SJCRH30 (cell line): Measurements from ENCODE around the gene COPG2. TPM values are rescaled to one million over a fixed set of nuclear protein-coding genes. Genes with fewer than 3 reads are reported as not detected.
A peak's percentile ranks its signal among the peaks of the same experiment; 100 is the strongest.
"Not testable (repeated sequence)": the region's sequence is repeated elsewhere in the genome, so short reads cannot be mapped to it uniquely, and the experiment has no call there.

Experiments used
- DNase-seq, 2 experiments: peaks; one replicate each; pipeline ENCODE4 v3.0.0-alpha.2; 2015 to 2020
- H3K27ac ChIP-seq: fragments of 250-450 bp; sonication (Bioruptor Pico); 2 replicates; pipeline ENCODE4 v1.5.1; 2020; ENCODE audit warnings: mild to moderate bottlenecking, moderate library complexity
- H3K27me3 ChIP-seq: fragments of 250-450 bp; sonication (Bioruptor Pico); 2 replicates; pipeline ENCODE4 v1.5.1; 2020; ENCODE audit warnings: mild to moderate bottlenecking, moderate library complexity
- H3K36me3 ChIP-seq: fragments of 250-450 bp; sonication (Bioruptor Pico); 2 replicates; pipeline ENCODE4 v1.5.1; 2020; ENCODE audit warnings: mild to moderate bottlenecking, moderate library complexity
- H3K4me1 ChIP-seq: fragments of 250-450 bp; sonication (Bioruptor Pico); 2 replicates; pipeline ENCODE4 v1.5.1; 2020; ENCODE audit warnings: mild to moderate bottlenecking, moderate library complexity
- H3K4me3 ChIP-seq: fragments of 250-450 bp; sonication (Bioruptor Pico); 2 replicates; pipeline ENCODE4 v1.5.1; 2020; ENCODE audit warnings: mild to moderate bottlenecking, moderate library complexity
- H3K9me3 ChIP-seq: fragments of 250-450 bp; sonication (Bioruptor Pico); replicated peaks from 2 replicates; pipeline ENCODE4 v1.5.1; 2020; ENCODE audit warnings: mild to moderate bottlenecking, moderate library complexity
- total RNA-seq: library from RNA; depleted of rRNA; stranded (reverse); fragments of >200 nt; shearing (Covaris generic); gene quantifications from 2 replicates; pipeline ENCODE4 v1.2.3, GENCODE V29; 2014

Gene COPG2
- total RNA-seq, 1 experiment from 2014 or later: 53.9 TPM

DNA sequence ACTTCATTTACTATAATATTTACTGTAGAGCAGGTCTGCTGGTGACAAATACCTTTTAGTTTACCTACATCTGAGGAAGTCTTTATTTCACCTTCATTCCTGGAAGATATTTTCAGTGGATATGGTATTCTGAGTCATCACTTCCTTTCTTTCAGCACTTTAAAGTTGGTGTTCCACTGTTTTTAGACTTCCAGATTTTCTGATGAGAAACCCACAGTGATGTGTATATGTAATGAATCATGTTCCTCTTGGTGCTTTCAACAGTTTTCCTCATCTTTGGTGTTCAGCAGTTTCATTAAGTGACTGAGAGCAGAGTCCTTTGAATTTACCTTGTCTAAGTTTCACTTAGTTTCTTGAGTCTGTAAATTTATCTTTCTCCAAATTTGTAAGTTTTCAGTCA is 36.4 kb downstream of the COPG2 start:
- Histone ChIP-seq H3K27ac (no peak overlapping the region), H3K9me3 (peaks cover 18% of the 10 kb centered on the region), H3K36me3 (peaks cover 5% of the 10 kb centered on the region; the same call in 1 of the 2 replicates), H3K4me1 (no peaks in the 10 kb centered on the region), H3K4me3 (no peak overlapping the region), H3K27me3 (no peaks in the 10 kb centered on the region)
- no peak for DNase-seq

DNA sequence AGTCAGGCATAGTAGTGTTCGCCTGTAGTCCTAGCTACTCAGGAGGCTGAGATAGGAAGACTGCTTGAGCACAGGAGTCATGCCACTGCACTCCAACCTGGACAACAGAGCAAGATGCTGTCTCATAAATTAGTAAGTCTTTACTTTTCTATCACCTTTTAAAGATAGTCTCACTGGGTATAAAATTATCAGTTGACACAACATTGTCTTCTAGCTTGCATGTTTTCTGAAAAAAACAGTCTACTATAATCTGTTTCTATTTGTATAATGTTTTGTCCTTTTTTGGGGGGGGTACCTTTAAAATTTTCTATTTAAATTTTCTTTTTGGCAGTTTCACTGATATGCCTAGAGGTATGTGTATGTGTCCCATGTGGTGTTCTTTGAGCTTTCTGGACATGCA is 39.6 kb downstream of the COPG2 start:
- Histone ChIP-seq H3K36me3 (peaks cover 16% of the 10 kb centered on the region; the same call in 1 of the 2 replicates), H3K4me1 (no peaks in the 10 kb centered on the region), H3K9me3 (peaks cover 13% of the 10 kb centered on the region), H3K27me3 (no peaks in the 10 kb centered on the region), H3K4me3 (no peak overlapping the region), H3K27ac (no peak overlapping the region)
- no peak for DNase-seq

DNA sequence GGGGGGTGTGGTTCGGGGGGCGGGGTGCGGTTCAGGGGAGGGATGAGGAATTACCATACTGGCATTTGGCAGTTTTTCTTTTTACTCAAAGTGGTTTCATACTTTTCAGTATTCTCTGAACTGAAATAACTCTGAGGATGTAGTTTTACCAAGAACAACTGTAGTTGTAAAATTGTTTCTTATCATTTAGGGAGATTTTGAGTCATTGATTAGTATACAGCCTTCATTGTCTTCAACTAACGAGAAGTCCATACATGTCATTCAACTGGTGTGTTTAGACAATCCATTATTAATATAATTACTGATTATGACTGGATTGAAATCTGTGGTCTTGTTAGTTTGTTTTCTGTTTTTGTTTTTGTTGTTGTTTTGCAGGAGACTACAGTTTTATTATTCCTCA is 40.8 kb downstream of the COPG2 start:
- H3K4me1 ChIP-seq: peaks cover 2% of the 10 kb centered on the region; the same call in 1 of the 2 replicates
- H3K27me3 ChIP-seq: no peaks in the 10 kb centered on the region
- no peak overlapping the region for H3K27ac ChIP-seq
- no peak for DNase-seq
- peaks cover 6% of the 10 kb centered on the region for H3K9me3 ChIP-seq
- H3K36me3 ChIP-seq: peaks cover 16% of the 10 kb centered on the region; the same call in 1 of the 2 replicates
- no peak overlapping the region for H3K4me3 ChIP-seq

DNA sequence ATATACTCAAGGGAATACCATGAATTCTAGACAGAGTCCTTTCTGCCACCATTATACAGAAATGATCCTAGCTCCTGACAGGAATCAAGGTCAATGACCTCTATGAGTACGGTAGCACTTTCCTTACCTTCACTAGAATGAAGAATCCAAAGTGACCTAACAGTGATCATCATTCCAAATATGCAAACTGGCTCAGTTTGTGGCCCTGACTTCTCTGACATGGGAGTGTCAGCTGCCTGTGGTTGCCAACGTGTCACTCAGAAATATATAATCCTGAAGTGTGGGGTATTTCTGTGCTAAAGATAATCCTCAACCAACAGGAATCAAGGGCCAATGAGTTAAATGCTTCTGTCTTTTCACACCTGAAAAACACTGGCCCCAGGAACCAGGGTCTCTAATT is 45.7 kb downstream of the COPG2 start:
- Histone ChIP-seq H3K36me3 (peaks cover 21% of the 10 kb centered on the region; the same call in 1 of the 2 replicates), H3K4me1 (peaks cover 2% of the 10 kb centered on the region; the same call in 1 of the 2 replicates), H3K27me3 (no peaks in the 10 kb centered on the region), H3K27ac (no peak overlapping the region), H3K4me3 (no peak overlapping the region), H3K9me3 (peaks cover 16% of the 10 kb centered on the region)
- peak; percentile 9 to 12 for DNase-seq

DNA sequence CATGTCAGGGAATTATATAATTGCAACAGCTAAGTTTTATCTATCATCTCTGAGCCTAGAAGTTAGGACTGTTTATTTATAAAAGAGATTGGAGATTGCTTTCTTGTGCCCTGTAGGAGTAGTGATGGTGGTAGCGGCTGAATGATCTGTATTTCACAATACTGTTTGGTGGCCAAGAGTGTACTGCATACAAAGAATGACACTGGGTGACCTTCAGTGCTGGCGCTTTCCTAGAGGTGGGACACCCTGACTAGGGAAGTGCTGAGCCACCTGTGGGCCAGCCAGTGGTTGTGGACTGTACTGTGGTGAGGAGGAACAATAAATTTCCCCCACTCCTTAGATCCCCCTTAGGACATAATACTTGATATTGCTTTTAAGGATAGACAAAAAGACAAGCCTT is 53.0 kb downstream of the COPG2 start:
- H3K9me3 ChIP-seq: 0 out of 2 replicates have a peak, but pooled peaks cover 4% of the 10 kb centered on the region
- no peaks in the 10 kb centered on the region for H3K4me1 ChIP-seq
- peaks cover 34% of the 10 kb centered on the region for H3K36me3 ChIP-seq
- H3K27ac ChIP-seq: no peak overlapping the region
- H3K27me3 ChIP-seq: no peaks in the 10 kb centered on the region
- DNase-seq: no peak
- H3K4me3 ChIP-seq: no peak overlapping the region

DNA sequence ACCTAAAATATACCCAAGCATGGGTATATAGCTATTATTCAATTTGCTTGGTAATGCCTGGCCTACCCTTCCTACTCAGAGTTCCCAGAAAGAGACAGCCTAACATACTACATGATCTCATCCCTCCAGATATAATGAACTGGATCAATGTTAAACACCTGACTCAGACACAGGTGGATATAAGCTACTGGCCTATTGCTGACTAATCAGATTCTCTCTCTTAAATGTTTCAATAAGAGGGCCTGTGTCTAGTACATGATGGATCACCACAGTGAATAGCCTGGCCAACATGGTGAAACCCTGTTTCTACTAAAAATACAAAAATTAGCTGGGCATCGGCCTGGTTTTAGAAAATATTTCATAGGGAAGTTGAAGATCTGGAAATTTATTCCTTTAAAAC is 54.1 kb downstream of the COPG2 start:
- 0 out of 2 replicates have a peak, but pooled peaks cover 4% of the 10 kb centered on the region for H3K9me3 ChIP-seq
- DNase-seq: no peak
- no peaks in the 10 kb centered on the region for H3K27me3 ChIP-seq
- no peak overlapping the region for H3K27ac ChIP-seq
- no peak overlapping the region for H3K4me3 ChIP-seq
- H3K4me1 ChIP-seq: no peaks in the 10 kb centered on the region
- peaks cover 42% of the 10 kb centered on the region for H3K36me3 ChIP-seq

DNA sequence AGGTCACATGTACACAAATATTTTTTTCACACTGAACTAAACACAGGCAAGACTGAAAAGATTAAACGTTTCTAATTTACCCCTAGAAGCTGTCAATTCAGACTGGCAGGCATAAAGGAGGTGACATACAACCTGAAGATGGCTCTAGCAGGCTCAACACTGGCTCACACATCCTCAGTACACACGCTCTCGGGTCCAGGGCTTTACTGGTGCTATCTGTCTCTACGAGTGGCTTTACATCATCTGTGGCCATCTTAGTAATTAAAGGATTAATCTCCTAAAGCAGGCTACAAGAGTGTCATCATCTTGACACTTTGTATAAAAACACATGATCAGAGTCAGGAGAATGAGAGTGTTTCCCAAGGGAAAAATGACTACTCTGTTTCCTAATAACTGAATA is 57.3 kb downstream of the COPG2 start:
- no peak overlapping the region for H3K4me3 ChIP-seq
- H3K27ac ChIP-seq: no peak overlapping the region
- no peak for DNase-seq
- H3K36me3 ChIP-seq: peaks cover 62% of the 10 kb centered on the region
- no peaks in the 10 kb centered on the region for H3K9me3 ChIP-seq
- no peaks in the 10 kb centered on the region for H3K4me1 ChIP-seq
- H3K27me3 ChIP-seq: no peaks in the 10 kb centered on the region

DNA sequence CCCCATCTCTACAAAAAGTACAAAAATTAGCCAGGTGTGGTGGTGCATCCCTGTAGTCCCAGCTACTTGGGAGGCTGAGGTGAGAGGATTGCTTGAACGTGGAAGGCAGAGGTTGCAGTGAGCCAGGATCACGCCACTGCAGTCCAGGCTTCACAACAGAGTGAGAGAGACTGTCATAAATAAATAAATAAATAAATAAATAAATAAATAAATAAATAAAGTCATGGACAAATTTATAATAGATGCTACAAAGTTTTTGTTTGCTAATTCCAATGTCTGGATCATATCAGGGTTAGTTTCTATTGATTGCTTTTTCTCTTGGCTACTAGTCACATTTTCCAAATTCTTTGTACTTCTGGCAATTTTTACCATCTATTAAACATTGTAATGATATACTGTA is 61.5 kb downstream of the COPG2 start:
- H3K27ac ChIP-seq, H3K4me1 ChIP-seq, H3K9me3 ChIP-seq, H3K27me3 ChIP-seq, H3K4me3 ChIP-seq, DNase-seq: not testable (repeated sequence)
- H3K36me3 ChIP-seq: peaks cover 66% of the 10 kb centered on the region

DNA sequence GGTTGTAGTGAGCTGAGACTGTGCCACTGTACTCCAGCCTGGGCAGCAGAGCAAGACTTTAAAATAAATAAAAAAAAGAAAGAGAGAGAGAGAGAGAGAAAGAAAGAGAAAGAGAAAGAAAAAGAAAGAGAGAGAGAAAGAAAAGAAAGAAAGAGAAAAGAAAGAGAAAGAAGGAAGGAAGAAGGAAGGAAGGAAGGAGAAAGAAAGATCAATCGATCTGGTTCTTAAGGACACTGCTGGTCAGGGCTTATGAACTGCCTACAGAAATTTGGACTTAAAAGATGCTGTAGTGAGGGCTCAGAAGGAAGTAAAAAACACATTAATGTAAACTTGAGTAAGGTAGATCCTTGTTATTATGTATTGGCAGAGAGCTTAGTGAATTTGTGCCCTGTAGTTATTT is 62.4 kb downstream of the COPG2 start:
- no peaks in the 10 kb centered on the region for H3K27me3 ChIP-seq
- DNase-seq: no peak
- H3K36me3 ChIP-seq: peaks cover 59% of the 10 kb centered on the region
- no peak overlapping the region for H3K27ac ChIP-seq
- H3K4me3 ChIP-seq: no peak overlapping the region
- H3K9me3 ChIP-seq: no peaks in the 10 kb centered on the region
- no peaks in the 10 kb centered on the region for H3K4me1 ChIP-seq

DNA sequence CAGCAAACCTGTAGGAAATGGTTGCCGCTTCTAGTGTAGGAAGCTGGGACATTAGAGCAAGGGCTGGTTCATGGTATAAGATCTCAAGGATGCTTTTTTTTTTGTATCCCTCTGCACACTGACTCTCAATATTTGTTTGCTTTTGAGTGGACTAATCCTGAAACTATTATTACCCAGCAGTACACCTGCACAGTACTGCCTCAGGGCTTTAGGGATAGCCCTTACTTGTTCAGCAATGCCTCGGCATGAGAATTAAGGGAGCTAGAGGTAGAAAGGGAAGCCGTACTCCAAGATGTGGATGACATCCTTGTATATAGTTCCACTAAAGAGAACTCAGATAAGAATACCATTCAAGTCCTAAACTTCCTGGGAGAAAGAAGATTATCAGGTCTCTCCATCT is 70.5 kb downstream of the COPG2 start:
- Histone ChIP-seq H3K9me3 (0 out of 2 replicates have a peak, but pooled peaks cover 3% of the 10 kb centered on the region), H3K4me1 (no peaks in the 10 kb centered on the region), H3K27me3 (no peaks in the 10 kb centered on the region), H3K4me3 (no peak overlapping the region), H3K36me3 (peaks cover 11% of the 10 kb centered on the region), H3K27ac (no peak overlapping the region)
- DNase-seq: no peak

DNA sequence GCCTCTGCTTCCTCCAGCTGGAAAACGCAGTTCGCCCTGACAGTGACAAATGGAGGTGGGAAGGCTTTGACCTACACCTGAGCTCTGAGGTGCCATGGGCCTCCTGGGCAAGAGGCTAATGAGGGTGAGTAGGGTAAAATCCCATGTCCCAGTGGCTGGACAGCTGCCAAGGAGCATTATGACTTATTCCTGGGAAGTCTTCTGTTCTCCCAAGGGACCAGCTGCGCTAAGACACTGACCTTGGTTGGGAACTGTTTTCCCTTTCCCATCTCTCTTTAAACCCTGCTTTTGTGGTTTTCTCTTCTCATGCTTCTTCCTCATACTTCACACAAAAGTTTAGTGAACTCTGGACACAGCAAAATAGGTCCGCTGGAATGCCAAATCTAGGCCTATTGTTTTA is 72.6 kb downstream of the COPG2 start:
- peaks cover 7% of the 10 kb centered on the region; the same call in 1 of the 2 replicates for H3K36me3 ChIP-seq
- no peak overlapping the region for H3K27ac ChIP-seq
- no peaks in the 10 kb centered on the region for H3K27me3 ChIP-seq
- DNase-seq: peak; percentile 40 to 56
- H3K4me3 ChIP-seq: no peak overlapping the region
- 0 out of 2 replicates have a peak, but pooled peaks cover 3% of the 10 kb centered on the region for H3K9me3 ChIP-seq
- H3K4me1 ChIP-seq: 0 out of 2 replicates have a peak, but pooled peaks cover 2% of the 10 kb centered on the region

DNA sequence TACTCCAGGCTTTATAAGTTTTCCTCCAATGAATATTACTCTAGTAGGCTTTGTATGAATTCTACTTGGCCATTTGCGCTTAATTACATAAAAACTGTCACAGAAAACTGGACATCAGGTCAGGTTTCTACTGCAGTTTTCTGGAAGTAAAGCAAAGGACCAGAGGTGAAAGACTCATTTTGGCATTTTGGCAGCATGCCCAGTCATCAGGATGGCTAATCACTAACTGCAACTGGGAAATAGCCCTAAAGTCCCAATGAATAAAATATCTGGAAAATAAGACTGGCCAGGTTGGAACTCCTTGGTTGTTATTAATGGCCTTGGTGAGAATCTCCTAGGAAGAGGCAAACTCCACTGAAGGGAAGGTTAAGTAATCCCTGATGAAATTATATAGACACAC is 75.5 kb downstream of the COPG2 start:
- Histone ChIP-seq H3K27ac (no peak overlapping the region), H3K9me3 (0 out of 2 replicates have a peak, but pooled peaks cover 3% of the 10 kb centered on the region), H3K27me3 (no peaks in the 10 kb centered on the region), H3K36me3 (peaks cover 3% of the 10 kb centered on the region; the same call in 1 of the 2 replicates), H3K4me1 (0 out of 2 replicates have a peak, but pooled peaks cover 2% of the 10 kb centered on the region), H3K4me3 (no peak overlapping the region)
- DNase-seq: peak in 1 of 2 experiments; percentile 42

DNA sequence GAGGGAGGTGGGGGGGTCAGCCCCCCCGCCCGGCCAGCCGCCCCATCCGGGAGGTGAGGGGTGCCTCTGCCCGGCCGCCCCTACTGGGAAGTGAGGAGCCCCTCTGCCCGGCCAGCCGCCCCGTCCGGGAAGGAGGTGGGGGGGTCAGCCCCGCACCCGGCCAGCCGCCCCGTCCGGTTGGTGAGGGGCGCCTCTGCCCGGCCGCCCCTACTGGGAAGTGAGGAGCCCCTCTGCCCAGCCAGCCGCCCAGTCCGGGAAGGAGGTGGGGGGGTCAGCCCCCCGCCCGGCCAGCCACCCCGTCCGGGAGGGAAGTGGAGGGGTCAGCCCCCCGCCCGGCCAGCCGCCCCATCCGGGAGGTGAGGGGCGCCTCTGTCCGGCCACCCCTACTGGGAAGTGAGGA is 77.1 kb downstream of the COPG2 start:
- H3K4me3 ChIP-seq, H3K9me3 ChIP-seq, DNase-seq, H3K27me3 ChIP-seq, H3K4me1 ChIP-seq, H3K36me3 ChIP-seq, H3K27ac ChIP-seq: not testable (repeated sequence)

DNA sequence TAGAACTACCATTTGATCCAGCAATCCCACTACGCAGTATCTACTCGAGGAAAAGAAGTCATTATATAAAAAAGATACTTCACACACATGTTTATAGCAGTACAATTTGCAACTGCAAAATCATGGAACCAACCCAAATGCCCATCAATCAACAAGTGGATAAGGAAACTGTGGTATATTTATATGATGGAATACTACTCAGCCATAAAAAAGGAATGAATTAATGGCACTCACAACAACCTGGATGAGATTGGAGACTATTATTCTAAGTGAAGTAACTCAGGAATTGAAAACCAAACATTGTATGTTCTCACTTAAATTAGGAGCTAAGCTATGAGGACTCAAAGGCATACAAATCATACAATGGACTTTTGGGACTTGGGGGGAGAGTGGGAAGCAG is 82.6 kb downstream of the COPG2 start:
- H3K27ac ChIP-seq, DNase-seq, H3K4me1 ChIP-seq, H3K4me3 ChIP-seq, H3K36me3 ChIP-seq, H3K27me3 ChIP-seq: not testable (repeated sequence)
- peaks cover 13% of the 10 kb centered on the region; the same call in 1 of the 2 replicates for H3K9me3 ChIP-seq

DNA sequence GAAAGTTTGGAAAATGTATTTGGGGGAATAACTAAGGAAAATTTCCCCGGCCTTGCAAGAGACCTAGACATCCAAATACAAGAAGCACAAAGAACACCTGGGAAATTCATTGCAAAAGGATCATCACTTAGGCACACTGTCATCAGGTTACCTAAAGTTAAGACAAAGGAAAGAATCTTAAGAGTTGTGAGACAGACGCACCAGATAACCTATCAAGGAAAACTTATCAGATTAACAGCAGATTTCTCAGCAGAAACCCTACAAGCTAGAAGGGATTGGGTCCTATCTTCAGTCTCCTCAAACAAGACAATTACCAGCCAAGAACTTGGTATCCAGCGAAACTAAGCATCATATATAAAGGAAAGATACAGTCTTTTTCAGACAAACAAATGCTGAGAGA is 93.4 kb downstream of the COPG2 start:
- not testable (repeated sequence) for H3K9me3 ChIP-seq, H3K4me1 ChIP-seq, DNase-seq, H3K4me3 ChIP-seq, H3K27ac ChIP-seq, H3K36me3 ChIP-seq, H3K27me3 ChIP-seq

DNA sequence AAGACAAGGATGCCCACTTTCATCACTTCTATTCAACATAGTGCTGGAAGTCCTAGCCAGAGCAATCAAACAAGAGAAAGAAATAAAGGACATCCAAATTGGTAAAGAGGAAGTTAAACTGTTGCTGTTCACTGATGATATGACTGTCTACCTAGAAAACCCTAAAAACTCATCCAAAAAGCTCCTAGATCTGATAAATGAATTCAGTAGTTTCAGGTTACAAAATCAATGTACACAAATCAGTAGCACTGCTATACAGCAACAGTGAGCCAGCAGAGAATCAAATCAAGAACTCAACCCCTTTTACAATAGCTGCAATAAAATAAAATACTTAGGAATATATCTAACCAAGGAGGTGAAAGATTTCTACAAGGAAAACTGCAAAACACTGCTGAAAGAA is 98.4 kb downstream of the COPG2 start:
- H3K27me3 ChIP-seq, H3K36me3 ChIP-seq, H3K27ac ChIP-seq, H3K4me3 ChIP-seq, H3K9me3 ChIP-seq, DNase-seq, H3K4me1 ChIP-seq: not testable (repeated sequence)
